NT2/D1 (cell line): ENCODE measurements around the gene NKPD1.

Experiments
- DNase-seq: peaks from one replicate; pipeline ENCODE4 v3.0.0-alpha.2; 2011; ENCODE audit warnings: low read depth, low spot score
- H3K27me3 ChIP-seq: 2 replicates; pipeline ENCODE4 v1.6.0; 2011; ENCODE audit warnings: mild to moderate bottlenecking; ENCODE audit not compliant: insufficient read length, insufficient read depth
- H3K36me3 ChIP-seq: 2 replicates; pipeline ENCODE4 v1.6.1; 2011; ENCODE audit warnings: mild to moderate bottlenecking, low read length, mixed read lengths; ENCODE audit not compliant: insufficient read depth, insufficient read length
- H3K4me1 ChIP-seq: 2 replicates; pipeline ENCODE4 v1.5.1; 2011; ENCODE audit not compliant: insufficient read depth, insufficient read length
- H3K4me3 ChIP-seq: 2 replicates; pipeline ENCODE4 v1.5.1; 2011; ENCODE audit warnings: low read depth; ENCODE audit not compliant: insufficient read length
- H3K9ac ChIP-seq: 2 replicates; pipeline ENCODE4 v1.6.0; 2011; ENCODE audit warnings: low read depth; ENCODE audit not compliant: insufficient read length
- H3K9me3 ChIP-seq: 2 replicates; pipeline ENCODE4 v1.5.1; 2011; ENCODE audit warnings: mild to moderate bottlenecking, low read length; ENCODE audit not compliant: insufficient read depth
- SUZ12 ChIP-seq: IDR thresholded peaks from 2 replicates; pipeline ENCODE4 v1.6.1; 2011; ENCODE audit not compliant: insufficient read length, insufficient read depth; ENCODE audit errors: extremely low read depth
- YY1 ChIP-seq: IDR thresholded peaks from 2 replicates; pipeline ENCODE4 v1.6.1; 2011; ENCODE audit not compliant: insufficient read length, insufficient read depth
- ZNF274 ChIP-seq: IDR thresholded peaks from 2 replicates; pipeline ENCODE4 v1.6.1; 2011; ENCODE audit warnings: mild to moderate bottlenecking, low read depth, low read length

Gene NKPD1

GRCh38 chr19:45146251-45146650 is 14.5 kb downstream of the NKPD1 start:
- peaks cover 24% of the 10 kb centered on the region for H3K4me1 ChIP-seq
- H3K4me3 ChIP-seq = no peak overlapping the region
- no peak for DNase-seq
- H3K36me3 ChIP-seq = peaks cover 58% of the 10 kb centered on the region
- TF ChIP-seq ZNF274 (no peak), YY1 (no peak), SUZ12 (no peak)
- no peaks in the 10 kb centered on the region for H3K9me3 ChIP-seq
- H3K9ac ChIP-seq = no peak overlapping the region
- H3K27me3 ChIP-seq = no peaks in the 10 kb centered on the region

GRCh38 chr19:45145270-45146189 is 15.3 kb downstream of the NKPD1 start:
- H3K4me1 ChIP-seq = peaks cover 18% of the 10 kb centered on the region
- TF ChIP-seq YY1 (no peak), ZNF274 (no peak), SUZ12 (no peak)
- H3K36me3 ChIP-seq = peaks cover 58% of the 10 kb centered on the region
- H3K9ac ChIP-seq = no peak overlapping the region
- DNase-seq = no peak
- H3K27me3 ChIP-seq = no peaks in the 10 kb centered on the region
- H3K4me3 ChIP-seq = no peak overlapping the region
- H3K9me3 ChIP-seq = no peaks in the 10 kb centered on the region

- peaks cover 16% of the 10 kb centered on the region for H3K4me1 ChIP-seq
These were observed 16.1 kb downstream of the NKPD1 start for GRCh38 chr19:45144431-45145269.

GRCh38 chr19:45142726-45143110 is 18.1 kb downstream of the NKPD1 start:
- H3K36me3 ChIP-seq = peaks cover 53% of the 10 kb centered on the region
- no peaks in the 10 kb centered on the region for H3K27me3 ChIP-seq
- no peak for DNase-seq
- H3K9me3 ChIP-seq = no peaks in the 10 kb centered on the region
- TF ChIP-seq SUZ12 = no peak
- no peak for TF ChIP-seq YY1
- no peak for TF ChIP-seq ZNF274
- H3K9ac ChIP-seq = no peak overlapping the region
- H3K4me3 ChIP-seq = no peak overlapping the region
- peaks cover 17% of the 10 kb centered on the region for H3K4me1 ChIP-seq

More at GRCh38 chr19:45144431-45145269, 16.1 kb downstream of the NKPD1 start:
- Histone ChIP-seq H3K36me3 (peaks cover 57% of the 10 kb centered on the region), H3K9me3 (no peaks in the 10 kb centered on the region), H3K4me3 (no peak overlapping the region), H3K27me3 (no peaks in the 10 kb centered on the region), H3K9ac (no peak overlapping the region)
- DNase-seq = no peak
- TF ChIP-seq YY1 (no peak), ZNF274 (no peak)

- no peak for DNase-seq
- H3K4me3 ChIP-seq = no peak overlapping the region
- H3K4me1 ChIP-seq = peaks cover 15% of the 10 kb centered on the region
- TF ChIP-seq ZNF274 (no peak), YY1 (no peak)
- peaks cover 53% of the 10 kb centered on the region for H3K36me3 ChIP-seq
- no peaks in the 10 kb centered on the region for H3K27me3 ChIP-seq
- no peaks in the 10 kb centered on the region for H3K9me3 ChIP-seq
- no peak overlapping the region for H3K9ac ChIP-seq
These were observed 18.6 kb downstream of the NKPD1 start for GRCh38 chr19:45142016-45142725.

GRCh38 chr19:45141203-45141900 is 19.4 kb downstream of the NKPD1 start:
- TF ChIP-seq SUZ12 = no peak
- no peak for TF ChIP-seq ZNF274
- TF ChIP-seq YY1 = no peak
- no peak overlapping the region for H3K9ac ChIP-seq
- no peaks in the 10 kb centered on the region for H3K9me3 ChIP-seq
- H3K27me3 ChIP-seq = no peaks in the 10 kb centered on the region
- H3K4me1 ChIP-seq = peaks cover 15% of the 10 kb centered on the region
- H3K36me3 ChIP-seq = peaks cover 57% of the 10 kb centered on the region
- H3K4me3 ChIP-seq = no peak overlapping the region
- DNase-seq = no peak
